Activated T-cell treated with anti-CD3 and anti-CD28 coated beads, Interleukin-2, amount 50 U/mL, for 24 hours (primary cell): ENCODE results near the gene ETS2.

Experiments
- DNase-seq: peaks from one replicate; pipeline ENCODE4 v3.0.0-alpha.2; 2020
- H3K27ac Mint-ChIP-seq: 2 replicates; pipeline ENCODE4 v1.8.0; 2020; ENCODE audit warnings: mild to moderate bottlenecking, mixed read lengths
- H3K27me3 Mint-ChIP-seq: 2 replicates; pipeline ENCODE4 v1.8.0; 2020; ENCODE audit warnings: mixed read lengths
- H3K36me3 Mint-ChIP-seq: 2 replicates; pipeline ENCODE4 v1.8.0; 2020; ENCODE audit warnings: low read depth, mixed read lengths
- H3K4me1 Mint-ChIP-seq: 2 replicates; pipeline ENCODE4 v1.8.0; 2020; ENCODE audit warnings: low read depth, mixed read lengths
- H3K4me3 Mint-ChIP-seq: 2 replicates; pipeline ENCODE4 v1.8.0; 2020; ENCODE audit warnings: mild to moderate bottlenecking, moderate library complexity, mixed read lengths
- H3K9me3 Mint-ChIP-seq: 2 replicates; pipeline ENCODE4 v1.8.0; 2020; ENCODE audit warnings: mixed read lengths

ETS2 gene

DNA sequence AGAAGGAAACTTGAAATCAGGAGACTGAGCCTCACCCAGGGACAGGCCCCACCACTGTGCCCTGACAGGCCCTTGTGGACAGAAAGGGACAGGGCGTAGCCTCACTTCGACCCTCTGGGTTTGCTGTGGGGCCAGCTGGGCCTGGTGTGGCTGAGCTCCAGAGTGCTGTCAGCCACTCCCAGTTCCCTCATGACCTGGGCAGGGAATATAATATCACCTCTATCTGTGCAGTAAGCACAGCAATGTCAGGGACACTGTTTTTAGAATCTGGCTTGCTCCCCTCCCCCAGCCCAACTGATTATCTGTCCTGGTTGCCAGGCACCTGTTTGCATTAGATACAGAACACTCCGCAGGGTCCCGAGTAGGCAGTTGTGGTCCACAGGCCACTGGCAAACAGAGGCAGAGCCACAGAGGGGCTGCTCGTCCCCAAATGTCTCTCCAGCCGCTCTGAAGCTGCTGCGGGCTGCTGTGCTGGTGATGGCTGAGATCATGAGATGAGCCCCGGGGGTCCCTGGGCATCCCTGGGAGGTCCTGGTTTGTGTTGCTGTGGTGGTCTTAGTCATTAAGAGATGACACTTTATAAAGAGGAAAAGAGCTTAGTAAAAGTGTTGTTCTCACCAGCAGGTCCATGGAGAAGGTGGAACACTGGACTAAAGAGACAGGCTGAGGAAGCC, 51.6 kb downstream of the ETS2 start:
- DNase-seq = no peak
- peaks cover 2% of the 10 kb centered on the region for H3K4me1 Mint-ChIP-seq
- peaks cover 8% of the 10 kb centered on the region for H3K27me3 Mint-ChIP-seq
- H3K36me3 Mint-ChIP-seq = no peaks in the 10 kb centered on the region
- H3K27ac Mint-ChIP-seq = no peak overlapping the region
- H3K9me3 Mint-ChIP-seq = no peaks in the 10 kb centered on the region
- no peak overlapping the region for H3K4me3 Mint-ChIP-seq

DNA sequence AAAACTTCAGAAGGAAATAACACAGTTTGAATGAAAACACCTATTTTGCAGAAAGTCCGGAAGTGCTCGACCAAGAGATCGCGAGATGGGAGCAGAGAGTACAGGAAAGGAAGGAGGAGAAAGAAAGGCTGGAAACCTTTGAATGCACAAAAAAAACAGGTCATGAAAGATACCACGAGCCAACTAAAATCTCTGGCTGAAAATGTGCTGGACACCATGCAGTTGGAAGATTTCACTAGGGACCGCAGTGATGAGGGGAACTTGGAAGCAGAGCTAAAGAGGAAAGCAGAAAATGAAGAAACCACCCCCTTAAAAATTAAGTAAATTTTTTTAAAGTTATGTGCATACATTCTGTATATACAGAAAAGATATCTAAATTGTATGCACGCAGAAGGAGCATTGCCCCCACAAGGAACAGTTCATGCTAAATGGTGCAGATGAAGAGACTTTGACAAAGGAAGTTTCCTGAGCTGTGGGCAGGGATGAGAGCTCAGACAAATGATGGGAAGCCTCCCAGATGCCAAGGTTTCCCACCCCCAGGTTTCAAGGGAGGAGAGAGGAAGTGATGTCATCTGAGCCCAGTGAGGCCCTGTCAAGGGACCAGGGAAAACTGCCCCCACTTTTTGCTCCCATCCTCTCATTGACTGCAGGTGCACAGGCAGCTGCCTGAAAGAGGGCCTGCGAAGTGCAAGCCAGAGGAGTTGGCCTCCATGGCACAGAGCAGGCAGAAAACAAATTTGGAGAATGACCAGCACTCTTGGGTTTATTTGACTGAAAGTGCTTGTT, 52.5 kb downstream of the ETS2 start:
- no peaks in the 10 kb centered on the region for H3K36me3 Mint-ChIP-seq
- H3K4me1 Mint-ChIP-seq = peaks cover 2% of the 10 kb centered on the region
- no peak overlapping the region for H3K27ac Mint-ChIP-seq
- no peak for DNase-seq
- H3K4me3 Mint-ChIP-seq = no peak overlapping the region
- peaks cover 5% of the 10 kb centered on the region for H3K27me3 Mint-ChIP-seq
- no peaks in the 10 kb centered on the region for H3K9me3 Mint-ChIP-seq

DNA sequence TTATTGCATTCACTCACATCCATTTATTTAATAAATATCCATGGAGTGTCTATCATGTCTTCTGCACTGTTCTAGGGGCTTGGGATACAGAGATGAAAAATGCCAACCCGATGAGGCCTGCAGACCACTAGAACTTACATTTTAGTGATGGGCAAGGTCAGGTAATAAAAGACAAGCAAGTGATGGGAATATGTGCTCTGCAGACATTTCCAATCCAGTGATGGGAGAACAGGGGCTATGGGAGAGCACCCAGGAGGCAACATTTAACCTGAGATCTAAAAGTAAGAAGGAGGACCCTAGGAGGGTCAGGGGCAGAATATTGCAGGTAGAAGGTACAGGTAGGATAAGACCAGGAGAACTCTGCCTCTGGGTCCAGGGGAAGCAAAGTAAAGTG, 53.1 kb downstream of the ETS2 start:
- H3K4me1 Mint-ChIP-seq = peaks cover 2% of the 10 kb centered on the region
- peaks cover 8% of the 10 kb centered on the region for H3K27me3 Mint-ChIP-seq
- no peak for DNase-seq
- no peaks in the 10 kb centered on the region for H3K9me3 Mint-ChIP-seq
- no peak overlapping the region for H3K27ac Mint-ChIP-seq
- H3K4me3 Mint-ChIP-seq = no peak overlapping the region
- H3K36me3 Mint-ChIP-seq = no peaks in the 10 kb centered on the region

DNA sequence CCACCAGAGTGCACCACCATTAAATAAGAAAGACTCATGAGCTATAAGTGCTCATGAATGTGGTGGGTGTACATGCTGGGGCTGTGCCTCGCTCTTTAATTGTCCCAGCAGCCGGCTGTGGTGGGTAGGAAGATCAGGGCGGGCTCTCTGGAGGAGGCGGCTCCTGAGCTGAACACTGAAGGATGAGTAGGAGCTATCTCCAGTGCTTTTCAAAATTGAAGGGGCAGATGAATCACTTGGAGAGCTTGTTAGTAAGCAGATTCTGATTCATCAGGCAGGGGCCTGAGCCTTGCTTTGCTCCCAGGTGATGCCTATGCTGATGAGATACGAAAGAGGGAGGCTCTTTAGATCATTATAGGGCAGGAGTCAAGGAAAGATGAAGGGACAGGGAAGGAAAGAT, 54.1 kb downstream of the ETS2 start:
- peaks cover 2% of the 10 kb centered on the region for H3K4me1 Mint-ChIP-seq
- DNase-seq = no peak
- H3K4me3 Mint-ChIP-seq = no peak overlapping the region
- H3K36me3 Mint-ChIP-seq = no peaks in the 10 kb centered on the region
- H3K27ac Mint-ChIP-seq = no peak overlapping the region
- H3K9me3 Mint-ChIP-seq = no peaks in the 10 kb centered on the region
- H3K27me3 Mint-ChIP-seq = peaks cover 9% of the 10 kb centered on the region

DNA sequence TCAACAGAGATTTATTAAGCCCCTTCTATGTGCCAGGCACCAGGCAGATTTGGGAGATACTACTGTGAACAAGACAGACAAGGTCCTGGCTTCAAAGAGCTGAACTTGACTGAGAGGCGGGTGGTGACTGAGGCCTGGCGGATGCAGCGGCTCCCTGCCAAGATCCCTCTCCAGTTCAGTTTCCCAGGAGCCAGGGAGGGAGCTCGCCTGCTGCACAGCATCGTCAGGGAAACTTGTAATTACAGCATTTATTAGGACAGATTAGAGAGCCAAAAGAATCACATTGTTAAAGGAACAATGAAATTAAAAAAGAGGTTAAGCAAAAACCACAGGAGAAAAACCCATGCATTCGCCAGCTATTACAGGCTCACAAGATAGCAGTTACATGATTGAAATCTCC, 55.3 kb downstream of the ETS2 start:
- DNase-seq = no peak
- Mint-ChIP-seq H3K9me3 (no peaks in the 10 kb centered on the region), H3K4me3 (no peak overlapping the region), H3K27ac (no peak overlapping the region), H3K27me3 (peaks cover 20% of the 10 kb centered on the region), H3K36me3 (no peaks in the 10 kb centered on the region), H3K4me1 (peaks cover 2% of the 10 kb centered on the region)

DNA sequence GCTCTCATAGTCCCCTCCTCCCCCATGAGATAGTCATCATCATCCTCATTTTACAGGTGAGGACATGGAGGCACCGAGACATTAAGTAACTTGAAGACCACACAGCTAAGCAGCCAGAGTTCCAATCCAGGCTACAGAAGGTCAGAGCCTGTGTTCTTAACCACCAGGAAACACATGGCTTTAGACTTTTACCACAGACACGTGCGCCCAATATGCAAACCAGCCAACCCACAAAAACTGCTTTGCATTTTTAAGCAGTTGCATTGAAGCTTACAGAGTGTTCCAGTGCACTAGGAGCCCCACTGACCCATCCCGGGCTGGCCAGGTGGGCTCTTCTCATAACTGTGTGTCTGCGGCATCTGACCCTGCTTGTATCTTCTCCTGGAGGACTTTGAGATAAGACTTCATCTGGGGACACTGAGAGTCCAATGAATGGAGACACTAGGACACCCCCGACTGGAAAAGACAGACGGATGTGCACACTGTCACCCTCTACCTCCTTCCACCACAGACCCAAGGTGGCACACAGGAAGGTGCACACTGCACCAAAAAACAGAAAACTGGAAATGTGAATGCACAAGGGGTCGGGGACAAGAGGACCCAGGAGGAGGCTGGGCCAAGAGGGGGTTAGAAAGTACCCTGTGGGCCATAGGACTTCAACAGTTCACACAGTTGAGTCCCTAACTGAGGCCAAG, 56.4 kb downstream of the ETS2 start:
- DNase-seq = no peak
- H3K27me3 Mint-ChIP-seq = peaks cover 28% of the 10 kb centered on the region
- peaks cover 2% of the 10 kb centered on the region for H3K4me1 Mint-ChIP-seq
- H3K9me3 Mint-ChIP-seq = no peaks in the 10 kb centered on the region
- H3K27ac Mint-ChIP-seq = no peak overlapping the region
- H3K36me3 Mint-ChIP-seq = no peaks in the 10 kb centered on the region
- H3K4me3 Mint-ChIP-seq = no peak overlapping the region

DNA sequence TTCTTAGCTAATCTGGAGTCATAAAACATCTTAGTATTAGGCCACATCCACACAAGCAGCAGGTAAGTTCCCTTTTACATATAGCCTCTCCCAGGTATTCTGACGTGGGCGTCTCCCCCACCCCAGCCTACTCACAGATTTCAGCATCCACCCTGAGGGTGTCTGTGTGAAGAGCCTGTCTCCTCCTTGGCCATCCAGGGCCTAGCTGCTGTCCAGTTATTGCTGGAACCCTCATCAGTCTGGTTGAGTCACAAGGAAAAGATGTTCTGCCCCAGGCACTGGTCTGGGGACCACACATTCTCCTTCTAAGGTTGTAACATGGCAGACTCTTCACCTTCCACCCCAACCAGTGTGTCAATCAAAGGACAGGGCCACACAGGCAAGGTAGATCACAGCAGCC, 57.6 kb downstream of the ETS2 start:
- Mint-ChIP-seq H3K4me1 (peaks cover 2% of the 10 kb centered on the region), H3K4me3 (no peak overlapping the region), H3K27me3 (peaks cover 30% of the 10 kb centered on the region), H3K36me3 (no peaks in the 10 kb centered on the region), H3K27ac (no peak overlapping the region), H3K9me3 (no peaks in the 10 kb centered on the region)
- no peak for DNase-seq

DNA sequence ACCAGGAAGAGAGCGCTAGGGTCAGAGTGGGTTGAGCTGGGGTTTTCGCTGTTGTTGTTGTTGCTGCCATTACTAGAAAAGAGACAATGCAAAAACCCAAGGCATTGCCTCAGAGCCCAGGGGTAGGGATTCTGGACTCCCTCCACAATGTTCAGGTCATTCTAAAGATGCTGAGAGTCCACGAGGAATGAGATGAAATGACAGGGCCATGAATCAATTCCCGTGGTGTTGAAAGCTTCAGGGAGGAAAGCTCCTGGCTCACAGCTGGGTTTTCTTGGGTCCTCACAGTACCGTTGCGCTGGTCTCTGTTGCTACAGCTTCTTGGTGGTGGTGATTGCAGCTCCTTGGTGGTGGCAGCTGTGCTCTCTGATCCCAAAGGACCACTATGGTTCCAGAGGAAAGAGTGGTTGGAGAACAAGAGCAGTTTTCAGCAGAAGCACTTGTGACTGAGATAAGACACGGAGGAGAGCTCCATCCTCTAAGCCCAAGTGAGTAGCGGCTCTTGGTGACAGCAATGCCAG, 58.2 kb downstream of the ETS2 start:
- no peak overlapping the region for H3K27ac Mint-ChIP-seq
- no peak for DNase-seq
- H3K36me3 Mint-ChIP-seq = no peaks in the 10 kb centered on the region
- H3K4me3 Mint-ChIP-seq = no peak overlapping the region
- H3K4me1 Mint-ChIP-seq = peaks cover 2% of the 10 kb centered on the region
- peaks cover 32% of the 10 kb centered on the region for H3K27me3 Mint-ChIP-seq
- H3K9me3 Mint-ChIP-seq = no peaks in the 10 kb centered on the region

DNA sequence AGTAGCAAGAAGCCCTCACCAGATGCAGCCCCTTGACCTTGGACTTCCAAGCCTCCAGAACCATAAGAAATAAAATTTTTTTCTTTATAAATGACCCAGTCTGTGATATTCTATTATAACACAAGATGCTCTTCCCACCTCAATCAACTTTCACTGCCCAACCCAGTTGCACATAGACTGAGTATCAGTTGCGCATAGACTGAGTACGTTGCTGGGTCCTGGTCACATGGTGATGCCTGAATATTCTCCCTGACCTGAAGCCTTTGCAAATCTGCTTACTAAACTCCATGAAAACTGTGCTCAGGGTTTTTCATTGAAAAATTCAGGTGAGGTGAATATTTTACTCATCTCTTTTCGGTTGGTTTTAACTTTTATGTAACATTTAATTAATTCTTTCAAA, 59.2 kb downstream of the ETS2 start:
- H3K36me3 Mint-ChIP-seq = no peaks in the 10 kb centered on the region
- H3K27me3 Mint-ChIP-seq = peaks cover 33% of the 10 kb centered on the region
- DNase-seq = no peak
- H3K4me3 Mint-ChIP-seq = no peak overlapping the region
- H3K9me3 Mint-ChIP-seq = no peaks in the 10 kb centered on the region
- no peak overlapping the region for H3K27ac Mint-ChIP-seq
- peaks cover 2% of the 10 kb centered on the region for H3K4me1 Mint-ChIP-seq

DNA sequence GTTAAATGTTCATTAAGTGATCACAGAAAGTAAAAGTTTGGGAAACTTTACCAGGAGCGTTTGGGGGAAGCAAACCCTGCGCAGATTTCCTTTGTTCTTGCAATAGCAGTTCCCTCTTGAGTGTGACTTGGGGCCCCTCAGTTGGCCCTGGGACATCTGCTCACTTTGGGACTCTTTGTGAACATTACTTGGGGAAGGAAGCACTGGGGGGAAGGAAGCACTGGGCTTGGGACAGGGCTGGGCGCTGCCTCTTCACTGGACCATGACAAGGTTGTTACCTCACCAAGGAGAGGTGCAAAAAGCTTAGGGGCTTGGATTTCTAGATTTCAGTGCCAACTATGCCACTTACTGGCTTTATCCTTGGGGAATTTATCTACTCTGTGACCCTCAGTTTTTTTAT, 63.5 kb downstream of the ETS2 start:
- no peaks in the 10 kb centered on the region for H3K9me3 Mint-ChIP-seq
- H3K4me1 Mint-ChIP-seq = no peaks in the 10 kb centered on the region
- DNase-seq = no peak
- H3K27me3 Mint-ChIP-seq = peaks cover 49% of the 10 kb centered on the region
- H3K4me3 Mint-ChIP-seq = no peak overlapping the region
- no peak overlapping the region for H3K27ac Mint-ChIP-seq
- no peaks in the 10 kb centered on the region for H3K36me3 Mint-ChIP-seq

DNA sequence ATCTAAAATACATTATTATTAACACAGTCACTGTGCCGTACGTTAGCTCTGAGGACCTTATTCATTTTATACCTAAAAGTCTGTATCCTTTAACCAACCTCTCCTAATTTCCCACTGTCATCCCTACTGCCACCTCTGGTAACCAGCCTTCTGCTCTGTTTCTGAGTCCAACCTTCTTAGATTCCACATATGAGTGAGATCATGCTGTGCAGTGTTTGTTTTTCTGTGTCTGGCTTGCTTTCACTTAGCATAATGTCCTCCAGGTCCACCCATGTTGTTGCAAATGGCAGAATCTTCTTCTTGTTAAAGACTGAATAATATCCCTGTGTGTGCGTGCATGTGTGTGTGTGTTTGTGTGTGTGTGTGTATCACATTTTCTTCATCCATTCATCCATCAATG, 64.2 kb downstream of the ETS2 start:
- no peak for DNase-seq
- Mint-ChIP-seq H3K27me3 (peaks cover 49% of the 10 kb centered on the region), H3K36me3 (no peaks in the 10 kb centered on the region), H3K4me1 (no peaks in the 10 kb centered on the region), H3K4me3 (no peak overlapping the region), H3K27ac (no peak overlapping the region), H3K9me3 (no peaks in the 10 kb centered on the region)
